ENCODE results near the gene MYB. TPM values are rescaled to one million over a fixed set of nuclear protein-coding genes. Genes with fewer than 3 reads are reported as not detected.

The MYB gene
- total and polyA plus RNA-seq, 2 of the 13 experiments (the other 11 are each of a cell fraction or from before 2014, with no cell fraction given): 0.04 to 0.20 TPM

- H4K20me1 ChIP-seq (ENCODE audit: insufficient read depth, low read length): no peaks in the 10 kb centered on the region
- BruUV-seq (replicated peaks): no TSS peak
- FAIRE-seq (no peak), DNase-seq (ENCODE audit: low spot score) (no peak), ATAC-seq (no peak)
- no peaks in the 10 kb centered on the region for H3K9me3 ChIP-seq (ENCODE audit: low read length)
- H3K4me1 ChIP-seq (ENCODE audit: insufficient read depth, low read length): no peaks in the 10 kb centered on the region
- TF ChIP-seq ATF4 (CRISPR knock-in tag; IDR thresholded peaks at IDR 0.05) (no peak), ZNF10 (CRISPR knock-in tag; IDR thresholded peaks at IDR 0.05; ENCODE audit: borderline replicate concordance, low read depth) (no peak), ATF6 (CRISPR knock-in tag; conservative IDR thresholded peaks at IDR 0.05) (no peak), RXRB (CRISPR knock-in tag; IDR thresholded peaks at IDR 0.05; ENCODE audit: borderline replicate concordance) (no peak), SIN3A (IDR thresholded peaks at IDR 0.05; ENCODE audit: borderline replicate concordance, low read depth, low read length) (no peak), TFE3 (CRISPR knock-in tag; IDR thresholded peaks at IDR 0.05) (no peak), ISX (CRISPR knock-in tag; conservative IDR thresholded peaks at IDR 0.05) (no peak), CREB1 (IDR thresholded peaks at IDR 0.05) (no peak), CREB1 (CRISPR knock-in tag; IDR thresholded peaks at IDR 0.05) (no peak), NONO (IDR thresholded peaks at IDR 0.05) (no peak), NONO (CRISPR knock-in tag; conservative IDR thresholded peaks at IDR 0.05) (no peak), ZSCAN5A (CRISPR knock-in tag; IDR thresholded peaks at IDR 0.05; ENCODE audit: borderline replicate concordance) (no peak), ZNF274 (CRISPR knock-in tag; IDR thresholded peaks at IDR 0.05) (no peak), ZNF256 (CRISPR knock-in tag; conservative IDR thresholded peaks at IDR 0.05) (no peak), ZKSCAN8 (CRISPR knock-in tag; IDR thresholded peaks at IDR 0.05; ENCODE audit: borderline replicate concordance) (no peak), ZFP62 (CRISPR knock-in tag; IDR thresholded peaks at IDR 0.05) (no peak)
- TF ChIP-seq, protein P1, sequence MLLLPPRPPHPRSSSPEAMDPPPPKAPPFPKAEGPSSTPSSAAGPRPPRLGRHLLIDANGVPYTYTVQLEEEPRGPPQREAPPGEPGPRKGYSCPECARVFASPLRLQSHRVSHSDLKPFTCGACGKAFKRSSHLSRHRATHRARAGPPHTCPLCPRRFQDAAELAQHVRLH (CRISPR knock-in tag; IDR thresholded peaks at IDR 0.05; ENCODE audit: borderline replicate concordance, low read depth): no peak
- no peaks in the 10 kb centered on the region for H3K79me2 ChIP-seq (ENCODE audit: insufficient read depth, low read length)
- in situ Hi-C loops (cut with HindIII; ENCODE audit: extremely low pct_ligation_motif_present, low pct_unique_long_range_greater_than_20kb) (no loop called here), intact Hi-C loops (cut with micrococcal nuclease; ENCODE audit: unreplicated experiment) (no loop called here)
- H2AFZ ChIP-seq (ENCODE audit: low read length): no peak overlapping the region
- H3K9ac ChIP-seq (ENCODE audit: insufficient read depth, low read depth, low read length): no peak overlapping the region
- H3K27me3 ChIP-seq (ENCODE audit: control insufficient read depth in 1 of 2, insufficient read depth in 2 of 2, low read length in 2 of 2): peaks cover 0 to 4% of the 10 kb centered on the region in 2 experiments; a peak in 2 of 5 replicates
- H3K27ac ChIP-seq (ENCODE audit: extremely low read length, insufficient read depth, low read length): no peak overlapping the region
- CTCF ChIA-PET (ENCODE audit: low intra/inter-chr PET ratio, low total read pairs): no interaction called here
- POLR2A ChIA-PET: no interaction called here
- no peaks in the 10 kb centered on the region for H3K36me3 ChIP-seq (replicated peaks in 1 of 2; ENCODE audit: control insufficient read depth in 1 of 2, insufficient read depth in 2 of 2, low read length in 2 of 2)
- 3% methylated on average over 3 of the region's 3 CpGs for WGBS (ENCODE audit: low lambda C conversion rate)
- H3K4me2 ChIP-seq (ENCODE audit: low read depth, low read length): no peak overlapping the region
- H3K4me3 ChIP-seq (replicated peaks in 1 of 3; ENCODE audit: insufficient read depth in 1 of 3, low read depth in 2 of 3, low read length in 3 of 3): no peak overlapping the region
Observed at GRCh38 chr6:135212020-135212806, 31.1 kb downstream of the MYB start.
